Stimulated activated CD4-positive, alpha-beta T cell treated with anti-CD3 and anti-CD28 coated beads, Interleukin-1b, Interleukin-23, amount 100 ng/mL, for 24 hours (primary cell): Measurements from ENCODE around the gene KCNJ8.

Experiments
- DNase-seq, 4 experiments: peaks; one replicate each; pipeline ENCODE4 v3.0.0-alpha.2; 2020; ENCODE audit warnings: low read depth in 4 of 4, low spot score in 1 of 4

The KCNJ8 gene

DNA sequence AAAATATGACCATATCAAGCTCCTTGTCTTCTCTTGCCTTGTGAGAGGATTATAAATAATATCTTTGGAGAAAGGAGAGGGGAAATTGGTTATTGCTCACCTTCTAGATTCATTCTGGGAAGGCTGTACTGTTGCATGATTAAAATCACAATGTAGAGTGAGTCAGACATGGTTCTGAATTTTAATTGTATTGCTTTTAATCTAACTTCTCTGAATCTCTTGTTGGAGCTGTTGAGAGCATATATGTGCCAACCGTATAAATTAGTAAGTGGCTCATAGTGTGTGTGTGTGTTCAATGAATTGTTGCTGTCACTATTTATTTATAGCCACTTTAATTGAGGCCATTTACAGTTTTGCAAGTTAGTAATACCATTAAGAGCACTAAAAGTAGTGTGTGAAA is 56.1 kb downstream of the KCNJ8 start:
- no peak for DNase-seq

DNA sequence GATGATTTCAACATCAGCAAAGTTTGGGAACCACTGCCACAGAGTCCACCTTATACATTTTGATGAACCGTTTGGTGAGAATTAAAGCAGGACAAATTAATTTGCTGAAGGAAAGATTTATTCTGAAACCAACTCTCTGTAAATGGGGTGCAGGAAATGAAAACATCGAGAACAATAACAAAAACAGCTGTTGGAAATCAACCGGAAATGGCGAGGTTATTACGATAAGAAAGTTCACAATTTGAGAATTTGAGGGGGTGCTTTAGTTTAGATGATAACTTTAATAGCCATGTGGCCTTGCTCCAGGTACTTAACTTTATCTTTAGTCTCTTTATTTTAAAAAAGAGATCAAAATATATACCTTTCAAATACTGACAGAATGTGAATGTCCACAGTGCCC is 56.7 kb downstream of the KCNJ8 start:
- DNase-seq = no peak

DNA sequence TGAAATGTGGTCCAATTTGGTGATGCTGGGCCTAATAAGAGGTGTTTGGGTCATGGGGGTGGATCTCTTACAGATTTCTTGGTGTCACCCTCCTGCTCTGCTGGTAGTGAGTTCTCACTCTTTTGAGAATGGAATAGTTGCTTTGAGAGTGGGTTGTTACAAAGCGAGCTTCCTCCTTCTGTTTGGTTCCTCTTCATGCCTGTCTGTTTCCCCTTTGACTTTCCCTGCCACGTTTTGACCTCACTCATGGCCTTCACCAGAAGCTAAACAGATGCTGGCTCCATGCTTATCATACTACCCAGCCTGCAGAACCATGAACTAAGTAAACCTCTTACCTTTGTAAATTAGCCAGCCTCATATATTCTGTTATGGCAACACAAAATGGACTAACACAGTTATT is 59.1 kb downstream of the KCNJ8 start:
- no peak for DNase-seq
